GM10847 (cell line): ENCODE measurements around the gene IL17B.

Experiments used
- POLR2A ChIP-seq: IDR thresholded peaks from 2 replicates; pipeline ENCODE4 v1.6.1; 2011; ENCODE audit not compliant: insufficient read length; ENCODE audit errors: extremely low read depth

IL17B gene

GRCh38 chr5:149338364-149338763 is 40.7 kb downstream of the IL17B start:
- TF ChIP-seq POLR2A: no peak

- no peak for TF ChIP-seq POLR2A
Observed at GRCh38 chr5:149337736-149338135, 41.4 kb downstream of the IL17B start.

- no peak for TF ChIP-seq POLR2A
Observed at GRCh38 chr5:149333711-149334443, 45.2 kb downstream of the IL17B start.

- TF ChIP-seq POLR2A: no peak
Observed at GRCh38 chr5:149328177-149328576, 50.9 kb downstream of the IL17B start.

GRCh38 chr5:149326611-149327010 is 52.5 kb downstream of the IL17B start:
- TF ChIP-seq POLR2A: no peak

GRCh38 chr5:149325894-149326293 is 53.2 kb downstream of the IL17B start:
- no peak for TF ChIP-seq POLR2A

GRCh38 chr5:149325166-149325735 is 53.8 kb downstream of the IL17B start:
- TF ChIP-seq POLR2A: no peak

- no peak for TF ChIP-seq POLR2A
Observed at GRCh38 chr5:149324641-149325040, 54.5 kb downstream of the IL17B start.
